Fibroblast of lung (primary cell): Measurements from ENCODE around the gene SIRT5. TPM values are rescaled to one million over a fixed set of nuclear protein-coding genes. Genes with fewer than 3 reads are reported as not detected.

ENCODE experiments used
- DNase-seq, 2 donors: peaks; one replicate each; pipeline versions ENCODE4 v3.0.0 to v3.0.0-alpha.2; 2010; ENCODE audit warnings: low read depth in 2 of 2
- H2AFZ ChIP-seq: 2 replicates; pipeline ENCODE4 v1.5.1; 2012; ENCODE audit warnings: low read length, control low read depth, inconsistent platforms
- H3K27ac ChIP-seq: 2 replicates; pipeline ENCODE4 v1.5.1; 2011; ENCODE audit warnings: low read length, control low read depth; ENCODE audit not compliant: insufficient read depth
- H3K27me3 ChIP-seq: 2 replicates; pipeline ENCODE4 v1.5.1; 2011; ENCODE audit warnings: mild to moderate bottlenecking, low read length; ENCODE audit not compliant: control insufficient read depth, insufficient read depth
- H3K36me3 ChIP-seq: 2 replicates; pipeline ENCODE4 v1.5.1; 2011; ENCODE audit warnings: low read length; ENCODE audit not compliant: control insufficient read depth, insufficient read depth
- H3K4me1 ChIP-seq: 2 replicates; pipeline ENCODE4 v1.5.1; 2011; ENCODE audit warnings: low read length; ENCODE audit not compliant: control insufficient read depth, insufficient read depth; ENCODE audit errors: extremely low read depth
- H3K4me2 ChIP-seq: 2 replicates; pipeline ENCODE4 v1.5.1; 2011; ENCODE audit warnings: low read length, control low read depth; ENCODE audit not compliant: insufficient read depth; ENCODE audit errors: extremely low read depth
- H3K4me3 ChIP-seq, 4 experiments: fragments of 200-600 bp in 1 of 4; sonication (generic) in 1 of 4; replicated peaks in 1 of 4; 2 replicates each; pipeline ENCODE4 v1.5.1; 2011 to 2016; ENCODE audit warnings: low read length in 4 of 4, low read depth in 3 of 4, mild to moderate bottlenecking in 3 of 4, control low read depth in 2 of 4, inconsistent platforms in 1 of 4, mixed read lengths in 1 of 4; ENCODE audit not compliant: insufficient read depth in 1 of 4; ENCODE audit errors: control extremely low read depth in 1 of 4
- H3K79me2 ChIP-seq: 2 replicates; pipeline ENCODE4 v1.5.1; 2012; ENCODE audit warnings: mild to moderate bottlenecking, low read length, inconsistent platforms; ENCODE audit not compliant: control insufficient read depth, insufficient read depth
- H3K9ac ChIP-seq: 2 replicates; pipeline ENCODE4 v1.5.1; 2011; ENCODE audit warnings: mild to moderate bottlenecking, low read length, control low read depth; ENCODE audit not compliant: insufficient read depth
- H3K9me3 ChIP-seq: 2 replicates; pipeline ENCODE4 v1.5.1; 2012; ENCODE audit warnings: low read depth, low read length; ENCODE audit not compliant: control insufficient read depth, insufficient read depth
- H4K20me1 ChIP-seq: 2 replicates; pipeline ENCODE4 v1.5.1; 2011; ENCODE audit warnings: low read length; ENCODE audit not compliant: control insufficient read depth, insufficient read depth; ENCODE audit errors: extremely low read depth
- CTCF ChIP-seq, 2 donors: IDR thresholded peaks in 1 of 2; conservative IDR thresholded peaks in 1 of 2; 1 replicate in 1 of 2; 2 replicates in 1 of 2; pipeline ENCODE4 v1.5.1; 2011 to 2012; ENCODE audit warnings: low read length in 2 of 2, control low read depth in 1 of 2, inconsistent platforms in 1 of 2, low read depth in 1 of 2, mild to moderate bottlenecking in 1 of 2
- EZH2 ChIP-seq: IDR thresholded peaks from 2 replicates; pipeline ENCODE4 v1.5.1; 2012; ENCODE audit warnings: low read length, control low read depth, mild to moderate bottlenecking; ENCODE audit errors: missing control alignments
- polyA plus RNA-seq, 2 donors: library from polyadenylated mRNA; depleted of rRNA in 1 of 2; stranded (reverse) in 1 of 2; unstranded in 1 of 2; fragments of >200 nt; gene quantifications; 2 replicates each; pipeline ENCODE4 v1.2.1, GENCODE V29; 2011 to 2012; ENCODE audit warnings: missing spikeins in 1 of 2
- total RNA-seq: library from RNA; depleted of rRNA; stranded (reverse); fragments of >200 nt; gene quantifications from 2 replicates; pipeline ENCODE4 v1.2.1, GENCODE V29; 2014

SIRT5 gene
- total and polyA plus RNA-seq, 2 donors (not counting 1 experiment from before 2014, with no cell fraction given), result 4.4 to 13.5 TPM

GRCh38 chr6:13559251-13559650 lies 15.2 kb upstream of the SIRT5 start:
- TF ChIP-seq CTCF (conservative IDR thresholded peaks at IDR 0.05 in 1 of 2, IDR thresholded peaks at IDR 0.05 in 1 of 2; ENCODE audit: low read depth in 1 of 2, low read length in 2 of 2), result no peak
- no peak for TF ChIP-seq EZH2
- no peak overlapping the region for H3K27ac ChIP-seq
- no peak overlapping the region for H3K4me2 ChIP-seq
- no peak overlapping the region for H3K9ac ChIP-seq
- no peaks in the 10 kb centered on the region for H3K9me3 ChIP-seq
- H3K79me2 ChIP-seq, result no peaks in the 10 kb centered on the region
- DNase-seq, result no peak
- H3K36me3 ChIP-seq, result no peaks in the 10 kb centered on the region
- no peaks in the 10 kb centered on the region for H3K27me3 ChIP-seq
- H3K4me3 ChIP-seq, result no peak overlapping the region
- H3K4me1 ChIP-seq, result no peaks in the 10 kb centered on the region
- H2AFZ ChIP-seq, result no peak overlapping the region
- no peaks in the 10 kb centered on the region for H4K20me1 ChIP-seq

GRCh38 chr6:13559968-13560650 lies 14.3 kb upstream of the SIRT5 start:
- H3K27ac ChIP-seq, result no peak overlapping the region
- H3K27me3 ChIP-seq, result no peaks in the 10 kb centered on the region
- no peak overlapping the region for H2AFZ ChIP-seq
- H3K9ac ChIP-seq, result no peak overlapping the region
- H3K36me3 ChIP-seq, result no peaks in the 10 kb centered on the region
- DNase-seq, result no peak
- no peak overlapping the region for H3K4me3 ChIP-seq
- no peaks in the 10 kb centered on the region for H3K79me2 ChIP-seq
- no peak for TF ChIP-seq CTCF (conservative IDR thresholded peaks at IDR 0.05 in 1 of 2, IDR thresholded peaks at IDR 0.05 in 1 of 2; ENCODE audit: low read depth in 1 of 2, low read length in 2 of 2)
- no peak overlapping the region for H3K4me2 ChIP-seq
- H3K4me1 ChIP-seq, result no peaks in the 10 kb centered on the region
- H3K9me3 ChIP-seq, result no peaks in the 10 kb centered on the region
- H4K20me1 ChIP-seq, result no peaks in the 10 kb centered on the region

- Histone ChIP-seq H3K4me3 (no peak overlapping the region), H3K4me1 (no peaks in the 10 kb centered on the region), H2AFZ (no peak overlapping the region), H3K9ac (no peak overlapping the region), H3K79me2 (no peaks in the 10 kb centered on the region), H3K36me3 (no peaks in the 10 kb centered on the region), H3K27ac (no peak overlapping the region), H3K27me3 (no peaks in the 10 kb centered on the region), H4K20me1 (no peaks in the 10 kb centered on the region), H3K4me2 (no peak overlapping the region), H3K9me3 (no peaks in the 10 kb centered on the region)
- no peak for DNase-seq
- TF ChIP-seq CTCF (conservative IDR thresholded peaks at IDR 0.05 in 1 of 2, IDR thresholded peaks at IDR 0.05 in 1 of 2; ENCODE audit: low read depth in 1 of 2, low read length in 2 of 2) (no peak), EZH2 (no peak)
These were observed 13.8 kb upstream of the SIRT5 start for GRCh38 chr6:13560651-13561044.
